Liver (tissue), 9 donors: ENCODE data around the gene PRKD3. TPM values are rescaled to one million over a fixed set of nuclear protein-coding genes. Genes with fewer than 3 reads are reported as not detected.

ENCODE experiments used
- DNase-seq: peaks from one replicate; pipeline ENCODE4 v3.0.0-alpha.2; 2017; ENCODE audit warnings: low spot score
- H3K27ac ChIP-seq, 2 donors: one replicate each; pipeline ENCODE4 v1.7.0; 2013; ENCODE audit warnings: inconsistent platforms in 2 of 2, low read length in 2 of 2, control low read depth in 1 of 2, low read depth in 1 of 2, mild to moderate bottlenecking in 1 of 2
- H3K27me3 ChIP-seq, 4 donors: one replicate each; pipeline versions ENCODE4 v1.6.1 to v1.7.0; 2013; ENCODE audit warnings: low read length in 3 of 4, inconsistent platforms in 1 of 4, mild to moderate bottlenecking in 1 of 4, moderate library complexity in 1 of 4; ENCODE audit not compliant: control insufficient read depth in 4 of 4, insufficient read depth in 4 of 4
- H3K36me3 ChIP-seq, 4 donors: one replicate each; pipeline versions ENCODE4 v1.6.1 to v1.7.0; 2013; ENCODE audit warnings: low read length in 3 of 4, mild to moderate bottlenecking in 3 of 4, low read depth in 1 of 4, moderate library complexity in 1 of 4; ENCODE audit not compliant: control insufficient read depth in 4 of 4, insufficient read depth in 3 of 4
- H3K4me1 ChIP-seq, 4 donors: one replicate each; pipeline versions ENCODE4 v1.6.1 to v1.7.0; 2013; ENCODE audit warnings: low read length in 3 of 4, mild to moderate bottlenecking in 3 of 4, moderate library complexity in 1 of 4; ENCODE audit not compliant: control insufficient read depth in 4 of 4, insufficient read depth in 4 of 4
- H3K4me3 ChIP-seq, 3 donors: one replicate each; pipeline versions ENCODE4 v1.6.1 to v1.7.0; 2013; ENCODE audit warnings: low read length in 3 of 3, control low read depth in 1 of 3, low read depth in 1 of 3, mild to moderate bottlenecking in 1 of 3
- H3K9ac ChIP-seq, 2 donors: one replicate each; pipeline ENCODE4 v1.7.0; 2013; ENCODE audit warnings: low read length in 2 of 2, mild to moderate bottlenecking in 2 of 2, moderate library complexity in 2 of 2, control low read depth in 1 of 2, low read depth in 1 of 2
- H3K9me3 ChIP-seq, 4 donors: one replicate each; pipeline versions ENCODE4 v1.6.1 to v1.7.0; 2013; ENCODE audit warnings: low read length in 3 of 4; ENCODE audit not compliant: control insufficient read depth in 4 of 4
- ATF3 ChIP-seq: IDR thresholded peaks from 2 replicates; pipeline ENCODE4 v1.6.1; 2016; ENCODE audit warnings: antibody characterized with exemption
- CTCF ChIP-seq: fragments of 150-350 bp; IDR thresholded peaks from 2 replicates; pipeline ENCODE4 v1.5.1; 2017; ENCODE audit warnings: improper control_type of control experiment, low read depth, low read length; ENCODE audit not compliant: missing input control
- EGR1 ChIP-seq, 2 donors: IDR thresholded peaks; 2 replicates each; pipeline ENCODE4 v1.6.1; 2016 to 2018; ENCODE audit warnings: antibody characterized with exemption in 2 of 2, low read depth in 2 of 2
- FOXA1 ChIP-seq: IDR thresholded peaks from 2 replicates; pipeline ENCODE4 v1.6.1; 2016; ENCODE audit warnings: antibody characterized with exemption
- FOXA2 ChIP-seq: IDR thresholded peaks from 2 replicates; pipeline ENCODE4 v1.6.1; 2016; ENCODE audit warnings: antibody characterized with exemption
- GABPA ChIP-seq, 2 donors: IDR thresholded peaks in 1 of 2; conservative IDR thresholded peaks in 1 of 2; 2 replicates each; pipeline ENCODE4 v1.6.1; 2016; ENCODE audit warnings: antibody characterized with exemption in 2 of 2, mild to moderate bottlenecking in 1 of 2, moderate library complexity in 1 of 2
- HNF4A ChIP-seq, 2 donors: conservative IDR thresholded peaks; 2 replicates each; pipeline ENCODE4 v1.6.1; 2016; ENCODE audit warnings: antibody characterized with exemption in 2 of 2, mild to moderate bottlenecking in 2 of 2
- HNF4G ChIP-seq: IDR thresholded peaks from 2 replicates; pipeline ENCODE4 v1.6.1; 2016; ENCODE audit warnings: antibody characterized with exemption
- JUND ChIP-seq, 2 donors: IDR thresholded peaks; 2 replicates each; pipeline ENCODE4 v1.6.1; 2016; ENCODE audit warnings: antibody characterized with exemption in 2 of 2
- MAX ChIP-seq: IDR thresholded peaks from 2 replicates; pipeline ENCODE4 v1.6.1; 2016; ENCODE audit warnings: antibody characterized with exemption
- NR2F2 ChIP-seq: IDR thresholded peaks from 2 replicates; pipeline ENCODE4 v1.6.1; 2016; ENCODE audit warnings: antibody characterized with exemption
- RAD21 ChIP-seq, 2 donors: IDR thresholded peaks; 2 replicates each; pipeline ENCODE4 v1.6.1; 2016; ENCODE audit warnings: antibody characterized with exemption in 2 of 2, mild to moderate bottlenecking in 2 of 2
- REST ChIP-seq: IDR thresholded peaks from 2 replicates; pipeline ENCODE4 v1.6.1; 2016; ENCODE audit warnings: antibody characterized with exemption, mild to moderate bottlenecking
- RXRA ChIP-seq, 2 donors: IDR thresholded peaks; 2 replicates each; pipeline ENCODE4 v1.6.1; 2017 to 2018; ENCODE audit warnings: antibody characterized with exemption in 2 of 2, mild to moderate bottlenecking in 1 of 2
- SP1 ChIP-seq: IDR thresholded peaks from 2 replicates; pipeline ENCODE4 v1.6.1; 2018; ENCODE audit warnings: antibody characterized with exemption, mild to moderate bottlenecking
- TAF1 ChIP-seq: conservative IDR thresholded peaks from 2 replicates; pipeline ENCODE4 v1.6.1; 2016; ENCODE audit warnings: antibody characterized with exemption, mild to moderate bottlenecking
- YY1 ChIP-seq: IDR thresholded peaks from 2 replicates; pipeline ENCODE4 v1.6.1; 2016; ENCODE audit warnings: antibody characterized with exemption, mild to moderate bottlenecking
- ZBTB33 ChIP-seq: IDR thresholded peaks from 2 replicates; pipeline ENCODE4 v1.6.1; 2016; ENCODE audit warnings: antibody characterized with exemption
- WGBS: extraction: QIAGEN DNeasy Blood & Tissue Kit; methylation state at CpG from one replicate; pipeline ENCODE4 v1.1.7; 2013; 5-methylcytosine and 5-hydroxymethylcytosine counted together
- polyA plus RNA-seq, 2 donors: library from polyadenylated mRNA; stranded (reverse) in 1 of 2; unstranded in 1 of 2; fragments of 200-250 nt in 1 of 2; fragments of >200 nt in 1 of 2; fragmentation: Nextera tagmentation in 1 of 2; extraction: Ambion mirVana in 1 of 2; gene quantifications; one replicate each; pipeline versions ENCODE4 v1.2.1 to v1.2.3, GENCODE V29; 2013 to 2015
- total RNA-seq, 2 donors: library from RNA; depleted of rRNA; stranded (reverse); fragments of >200 nt; gene quantifications; one replicate each; pipeline ENCODE4 v1.2.3, GENCODE V29; 2014
- donor health status: healthy.
- donor health status: healthy.
- donor health status: healthy.
- donor health status: healthy.
- donor health status: healthy.

PRKD3 gene
- total and polyA plus RNA-seq, 4 donors, result 4.4 to 19.7 (median 8.1) TPM

- no peak overlapping the region for H3K27ac ChIP-seq
- H3K36me3 ChIP-seq, result no peaks in the 10 kb centered on the region
- H3K9me3 ChIP-seq, result no peaks in the 10 kb centered on the region
- H3K27me3 ChIP-seq, result no peaks in the 10 kb centered on the region
- no peak overlapping the region for H3K9ac ChIP-seq
- no peak for TF ChIP-seq HNF4G
- no peak for TF ChIP-seq GABPA (IDR thresholded peaks at IDR 0.05 in 1 of 2, conservative IDR thresholded peaks at IDR 0.05 in 1 of 2)
- TF ChIP-seq RXRA (IDR thresholded peaks at IDR 0.05), result no peak
- no peak for TF ChIP-seq YY1
- TF ChIP-seq ATF3, result no peak
- no peak for TF ChIP-seq REST
- TF ChIP-seq MAX, result no peak
- TF ChIP-seq FOXA2, result no peak
- no peak for TF ChIP-seq RAD21 (IDR thresholded peaks at IDR 0.05)
- no peak for TF ChIP-seq JUND (IDR thresholded peaks at IDR 0.05)
- TF ChIP-seq NR2F2, result no peak
- TF ChIP-seq CTCF, result no peak
- TF ChIP-seq FOXA1, result no peak
- no peak for TF ChIP-seq EGR1 (IDR thresholded peaks at IDR 0.05; ENCODE audit: low read depth in 2 of 2)
- no peak for TF ChIP-seq HNF4A (conservative IDR thresholded peaks at IDR 0.05)
- TF ChIP-seq ZBTB33, result no peak
- no peak for TF ChIP-seq SP1
- TF ChIP-seq TAF1, result no peak
- no peaks in the 10 kb centered on the region for H3K4me1 ChIP-seq
- no peak for DNase-seq
- 67% methylated on average over 4 of the region's 4 CpGs for WGBS
- no peak overlapping the region for H3K4me3 ChIP-seq
Measured at GRCh38 chr2:37366773-37367172, 42.1 kb upstream of the PRKD3 start.

- no peaks in the 10 kb centered on the region for H3K9me3 ChIP-seq
- 80% methylated on average over 2 of the region's 2 CpGs for WGBS
- no peak overlapping the region for H3K4me3 ChIP-seq
- H3K9ac ChIP-seq, result no peak overlapping the region
- H3K27ac ChIP-seq, result no peak overlapping the region
- no peaks in the 10 kb centered on the region for H3K36me3 ChIP-seq
- TF ChIP-seq RXRA (IDR thresholded peaks at IDR 0.05) (no peak), ATF3 (no peak), FOXA2 (no peak)
- no peak for DNase-seq
- no peaks in the 10 kb centered on the region for H3K27me3 ChIP-seq
- no peaks in the 10 kb centered on the region for H3K4me1 ChIP-seq
Measured at GRCh38 chr2:37365669-37366068, 41.0 kb upstream of the PRKD3 start.
